ENCODE results near the gene TDRD12.

GRCh38 chr19:32771596-32771995 is 52.0 kb downstream of the TDRD12 start:
- TF ChIP-seq CTCF (IDR thresholded peaks at IDR 0.05) = no peak
- no peak for TF ChIP-seq POLR2A (IDR thresholded peaks at IDR 0.05)

Data from thyroid gland (tissue), 4 donors.